NCI-H524 treated with DMSO at 0.1 percent for 48 hours (cell line): ENCODE results near the gene GNA12.

Source experiments
- DNase-seq: peaks from one replicate; lab custom pipeline; 2025; lab: John Stamatoyannopoulos, UW

The GNA12 gene

DNA sequence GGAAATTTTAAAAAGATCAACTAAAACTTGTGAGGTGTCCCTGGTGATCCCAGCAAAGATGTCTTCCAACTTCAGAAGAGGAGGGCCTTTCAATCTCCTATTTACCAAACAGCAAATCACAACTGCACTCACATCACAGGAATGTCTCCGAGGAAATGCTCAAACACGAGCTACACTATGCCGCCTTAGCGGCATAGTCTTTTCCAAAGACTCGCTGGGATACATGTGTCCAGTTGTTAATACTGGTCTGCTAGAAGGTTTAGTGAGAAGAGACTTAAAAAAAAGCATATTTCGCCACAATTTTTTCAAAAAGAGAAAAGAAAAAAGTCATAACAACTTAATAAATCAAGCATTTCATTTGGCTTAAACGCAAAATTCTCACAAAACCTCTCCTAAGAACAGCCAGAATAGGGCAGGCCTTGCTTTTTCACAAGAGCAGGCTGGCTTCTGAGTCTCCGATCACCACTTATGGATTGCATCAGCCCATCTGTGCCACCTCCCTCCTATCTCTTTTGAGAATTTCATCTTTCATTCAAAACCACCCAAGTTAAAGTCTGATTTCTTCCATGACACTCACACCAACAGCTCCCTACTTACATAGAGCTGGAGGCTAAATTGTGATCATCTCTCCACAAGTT lies 66.1 kb downstream of the GNA12 start:
- DNase-seq: no peak

DNA sequence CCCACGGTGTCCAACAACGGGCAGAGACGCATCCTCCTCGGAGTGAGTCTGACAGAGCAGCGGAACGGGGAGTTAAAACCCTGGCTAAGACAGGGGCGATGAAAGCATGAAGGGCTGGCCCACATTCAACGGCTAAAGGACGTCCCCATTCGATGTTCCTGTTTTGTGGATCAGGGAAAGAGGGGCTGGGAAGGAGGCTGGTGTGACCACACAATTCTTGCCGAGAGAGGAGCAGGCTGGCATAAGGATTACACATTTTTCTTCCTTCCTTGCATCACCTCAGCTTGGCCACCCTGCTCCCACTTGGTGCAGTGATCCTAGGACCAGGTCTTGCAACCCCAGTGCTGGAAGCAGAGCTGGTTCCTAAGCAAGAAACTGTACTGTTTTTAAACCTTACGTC lies 67.7 kb downstream of the GNA12 start:
- DNase-seq: no peak

DNA sequence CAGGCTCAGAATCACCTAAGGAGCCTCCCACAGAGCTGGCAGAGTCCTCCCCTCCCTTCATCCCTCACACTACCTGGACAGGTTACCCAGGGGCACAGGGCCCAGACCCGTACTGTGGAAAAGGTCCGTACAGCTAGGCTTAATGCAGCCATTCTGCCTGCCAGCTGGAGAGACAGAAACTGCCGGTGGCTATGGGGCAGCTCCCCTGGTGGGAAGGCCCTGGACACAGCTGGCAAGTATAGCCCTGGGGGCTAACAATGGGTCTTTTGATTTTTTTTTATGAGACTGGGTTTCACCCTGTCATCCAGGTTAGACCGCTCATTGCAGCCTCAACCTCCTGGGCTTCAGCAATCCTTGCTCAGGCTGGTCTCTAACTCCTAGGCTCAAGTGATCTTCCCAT lies 68.3 kb downstream of the GNA12 start:
- no peak for DNase-seq

DNA sequence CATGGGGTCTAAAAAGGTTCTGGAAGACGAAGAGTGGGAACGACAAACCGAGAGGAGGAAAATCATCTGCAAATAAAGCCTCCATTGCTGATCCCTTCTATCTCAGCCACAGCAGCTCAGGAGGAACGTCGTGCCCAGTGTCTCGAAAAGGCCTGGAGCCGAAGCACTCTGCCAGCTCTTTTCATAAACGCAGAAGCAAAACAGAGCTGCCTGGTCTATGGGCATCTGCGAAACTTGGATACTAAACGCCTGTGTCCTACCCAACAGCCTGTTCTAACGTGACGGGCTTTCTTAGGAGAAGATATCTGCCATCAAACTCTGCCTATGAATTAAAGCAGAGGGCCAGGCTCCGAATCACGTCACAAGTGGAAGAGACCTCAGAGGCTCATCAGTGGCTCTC lies 68.7 kb downstream of the GNA12 start:
- no peak for DNase-seq

- no peak for DNase-seq
Measured at GRCh38 chr7:2774935-2775334, 69.2 kb downstream of the GNA12 start.

DNA sequence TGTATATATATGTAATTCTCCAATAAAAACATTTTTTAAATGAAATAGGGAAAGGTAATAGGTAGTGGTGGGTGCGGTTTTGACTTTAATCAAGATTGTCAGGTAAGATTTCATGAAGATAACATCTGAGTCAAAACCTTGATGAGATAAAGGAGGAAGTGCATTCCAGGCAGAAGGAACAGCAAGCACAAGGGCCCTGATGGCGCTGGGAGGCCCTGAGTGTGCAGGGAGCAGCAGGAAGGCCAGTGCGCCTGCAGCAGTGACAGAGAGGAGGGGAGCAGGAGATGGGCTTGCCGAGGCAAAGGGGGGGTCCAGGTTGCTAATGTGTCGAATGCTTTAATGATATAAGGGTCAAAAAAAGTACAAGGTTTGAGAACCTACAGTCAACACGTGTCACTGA lies 69.8 kb downstream of the GNA12 start:
- no peak for DNase-seq

DNA sequence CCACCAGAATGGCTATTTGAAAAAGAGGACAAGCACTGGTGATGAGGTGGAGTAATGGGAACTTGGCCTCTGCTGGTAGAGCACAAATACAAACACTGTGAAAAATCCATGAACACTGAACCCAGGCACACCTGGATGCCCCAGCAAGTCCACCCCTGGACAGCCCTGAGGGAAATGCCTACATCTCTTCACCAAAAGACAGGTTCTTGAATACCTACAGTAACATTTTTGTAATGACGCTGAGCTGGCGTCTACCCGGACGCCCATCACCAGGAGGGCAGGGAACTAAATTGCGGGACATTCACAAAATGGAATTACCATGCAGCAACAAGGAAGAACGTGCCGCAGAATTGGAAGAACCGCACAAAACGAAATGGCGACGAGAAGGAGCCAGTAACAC lies 70.5 kb downstream of the GNA12 start:
- DNase-seq: no peak

GRCh38 chr7:2771274-2771731 lies 72.8 kb downstream of the GNA12 start:
- no peak for DNase-seq

DNA sequence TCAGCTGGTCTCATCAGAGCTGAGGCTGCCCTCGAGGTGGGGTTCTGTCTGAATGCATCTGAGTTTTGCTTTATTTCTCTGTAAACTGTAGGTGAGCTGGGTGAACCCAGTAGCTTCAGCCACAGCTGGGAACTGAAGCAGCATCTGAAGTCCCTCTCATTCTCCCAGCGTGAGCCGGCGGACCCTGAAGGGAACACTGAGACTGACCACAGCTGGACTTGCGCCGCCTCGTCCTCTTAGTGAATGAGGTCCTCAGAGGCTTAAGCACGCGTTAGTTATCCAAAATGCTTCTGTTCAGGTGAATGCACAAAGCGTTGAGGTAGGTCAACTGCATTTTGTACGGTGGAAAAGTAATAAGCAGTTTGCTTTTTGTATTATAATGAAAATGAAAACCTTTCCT lies 79.5 kb downstream of the GNA12 start:
- no peak for DNase-seq

- no peak for DNase-seq
Measured at GRCh38 chr7:2763597-2763996, 80.5 kb downstream of the GNA12 start.

- DNase-seq: no peak
Measured at GRCh38 chr7:2761801-2762497, 82.2 kb downstream of the GNA12 start.

DNA sequence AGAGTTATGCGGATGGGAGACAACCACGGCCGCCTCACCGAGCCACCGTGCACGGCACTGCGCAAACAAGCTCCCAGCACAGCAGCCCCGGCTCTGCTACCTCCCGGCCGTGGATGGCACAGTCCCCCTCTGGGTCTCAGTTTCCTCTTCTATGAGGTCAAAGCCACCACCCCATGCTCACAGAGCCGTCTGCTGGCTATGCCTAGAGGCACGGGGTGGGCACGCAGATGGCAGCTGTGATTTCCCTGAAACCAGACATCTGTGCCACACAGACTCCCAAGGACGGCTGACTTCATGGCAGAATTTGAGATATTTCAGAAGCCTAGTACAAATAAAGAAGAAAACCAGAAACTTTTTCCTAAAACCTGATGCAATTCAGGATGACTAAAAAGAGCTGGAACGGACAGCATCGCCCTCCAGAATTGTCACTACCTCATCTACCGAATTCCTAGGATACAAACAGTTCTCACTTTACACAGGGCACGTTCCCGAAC lies 82.9 kb downstream of the GNA12 start:
- DNase-seq: no peak

DNA sequence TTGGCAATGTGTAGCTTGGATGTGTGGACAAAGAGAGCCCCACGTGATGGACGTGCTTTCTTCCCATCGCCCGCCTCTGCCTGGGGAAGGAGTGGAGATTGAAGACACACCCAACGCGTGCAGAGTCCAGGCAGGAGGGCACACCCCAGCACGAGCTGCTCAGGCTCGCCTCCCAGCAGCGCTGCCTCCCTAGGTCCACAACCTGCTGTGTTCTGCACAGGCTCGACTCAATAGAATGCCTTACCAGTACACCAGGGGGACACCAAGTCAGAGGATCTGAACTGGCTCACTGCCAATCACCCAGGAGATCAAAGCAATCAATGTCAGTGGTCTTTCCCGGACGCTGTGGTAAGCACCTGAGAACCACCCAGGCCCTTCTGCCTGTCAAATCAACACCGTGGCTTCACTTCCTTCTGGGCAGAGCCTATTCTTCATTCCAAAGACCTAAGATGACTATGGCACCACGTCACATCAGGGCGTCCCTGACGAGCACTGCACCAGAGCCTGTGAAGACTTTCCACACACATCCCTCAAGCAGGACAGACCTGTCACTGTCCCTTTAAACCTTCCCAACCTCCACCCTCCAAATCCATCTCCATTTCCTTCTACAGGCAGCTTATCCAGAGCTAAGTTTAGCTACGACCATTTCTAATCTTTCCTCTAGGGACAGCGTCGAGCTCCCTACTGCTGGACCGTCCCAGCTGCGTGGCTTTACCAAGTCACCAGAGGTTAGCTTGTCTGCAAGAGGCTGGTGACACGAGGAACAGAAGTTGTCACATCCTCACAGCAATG lies 83.8 kb downstream of the GNA12 start:
- DNase-seq: no peak

DNA sequence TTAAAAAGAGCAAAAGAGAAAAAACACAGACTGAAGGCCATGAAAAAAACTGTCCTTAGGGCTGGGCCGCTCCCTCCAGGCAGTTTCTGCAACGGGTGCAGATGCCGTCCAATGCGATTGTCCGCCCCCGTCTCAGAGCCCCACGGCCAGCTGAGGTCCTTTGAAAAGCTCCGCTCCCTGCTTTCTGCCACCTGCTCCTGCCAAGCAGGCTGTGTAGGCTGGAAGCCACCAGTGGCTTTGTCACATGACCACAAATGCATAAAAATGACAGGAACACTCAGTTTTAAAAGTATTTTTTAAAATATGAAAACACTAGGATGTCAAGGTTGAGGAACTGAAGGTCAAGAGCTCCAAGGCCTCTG lies 84.4 kb downstream of the GNA12 start:
- no peak for DNase-seq

DNA sequence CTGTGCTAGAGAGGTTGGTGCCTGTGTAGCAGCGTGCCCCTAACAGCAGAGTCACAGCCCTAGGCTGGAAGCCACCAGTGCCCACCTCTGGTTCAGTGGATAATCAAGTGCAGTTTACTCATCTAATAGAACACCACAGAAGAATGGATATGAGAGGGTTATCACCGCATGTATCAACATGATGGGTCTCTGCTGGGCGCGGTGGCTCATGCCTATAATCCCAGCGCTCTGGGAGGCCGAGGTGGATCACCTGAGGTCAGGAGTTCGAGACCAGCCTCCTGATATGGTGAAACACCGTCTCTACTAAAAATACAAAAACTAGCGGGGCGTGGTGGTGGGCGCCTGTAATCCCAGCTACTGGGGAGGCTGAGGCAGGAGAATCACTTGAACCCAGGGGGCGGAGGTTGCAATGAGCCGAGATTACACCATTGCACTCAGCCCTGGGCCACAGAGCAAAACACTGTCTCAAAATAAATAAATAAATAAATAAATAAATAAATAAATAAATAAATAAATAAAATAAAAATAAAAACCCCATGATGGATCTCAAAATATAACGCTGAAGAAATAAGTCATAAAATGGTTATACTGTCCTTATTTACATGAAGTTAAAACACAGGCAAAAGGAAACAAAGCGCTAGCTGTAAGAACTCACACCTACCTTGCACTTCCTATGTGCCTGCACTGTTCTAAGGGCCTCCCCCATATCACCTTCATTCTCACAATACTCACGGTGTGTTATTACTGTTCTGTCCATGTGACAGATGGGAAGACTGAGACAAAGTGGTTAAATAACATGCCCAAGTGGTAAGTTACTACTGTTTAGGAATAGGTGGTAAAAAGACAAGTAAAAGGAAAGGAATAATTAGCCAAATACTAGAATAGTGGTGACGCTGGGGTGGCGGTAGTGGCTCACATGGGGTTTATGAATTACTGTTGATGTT lies 85.2 kb downstream of the GNA12 start:
- DNase-seq: no peak

DNA sequence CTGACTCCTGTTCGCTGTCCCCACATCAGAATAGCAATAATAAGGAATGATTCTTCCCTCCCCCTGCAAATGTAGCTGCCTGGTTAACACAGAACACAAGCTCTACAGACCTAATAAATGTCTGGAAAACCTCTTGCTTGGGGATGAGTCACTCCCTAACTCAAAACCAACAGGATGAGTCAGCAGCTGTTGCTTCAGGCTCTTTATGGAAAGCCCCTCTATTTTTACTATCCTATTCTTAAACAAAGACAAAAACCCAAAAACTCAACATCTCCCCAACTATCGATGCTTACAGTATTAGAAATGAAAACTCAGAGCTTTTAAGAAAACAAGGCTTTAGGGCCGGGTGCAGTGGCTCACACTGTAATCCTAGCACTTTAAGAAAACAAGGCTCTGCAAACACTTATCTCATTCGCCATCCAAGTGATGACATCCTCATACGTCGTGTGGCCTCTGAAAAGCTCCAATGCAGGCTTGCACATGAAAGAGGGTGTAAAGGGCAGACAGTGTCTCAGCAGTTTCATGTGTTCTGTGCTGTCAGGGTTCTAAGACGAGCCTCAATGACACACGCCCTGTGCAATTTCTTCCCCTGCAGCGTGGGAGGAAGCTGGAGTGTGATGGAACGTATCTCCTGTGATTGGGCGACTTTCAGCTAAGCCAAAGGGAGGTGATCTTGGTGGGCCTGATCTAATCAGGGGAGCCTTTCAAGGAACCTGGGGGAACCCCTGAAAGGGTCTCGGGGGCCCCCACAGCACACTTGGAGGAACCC lies 86.0 kb downstream of the GNA12 start:
- DNase-seq: no peak

DNA sequence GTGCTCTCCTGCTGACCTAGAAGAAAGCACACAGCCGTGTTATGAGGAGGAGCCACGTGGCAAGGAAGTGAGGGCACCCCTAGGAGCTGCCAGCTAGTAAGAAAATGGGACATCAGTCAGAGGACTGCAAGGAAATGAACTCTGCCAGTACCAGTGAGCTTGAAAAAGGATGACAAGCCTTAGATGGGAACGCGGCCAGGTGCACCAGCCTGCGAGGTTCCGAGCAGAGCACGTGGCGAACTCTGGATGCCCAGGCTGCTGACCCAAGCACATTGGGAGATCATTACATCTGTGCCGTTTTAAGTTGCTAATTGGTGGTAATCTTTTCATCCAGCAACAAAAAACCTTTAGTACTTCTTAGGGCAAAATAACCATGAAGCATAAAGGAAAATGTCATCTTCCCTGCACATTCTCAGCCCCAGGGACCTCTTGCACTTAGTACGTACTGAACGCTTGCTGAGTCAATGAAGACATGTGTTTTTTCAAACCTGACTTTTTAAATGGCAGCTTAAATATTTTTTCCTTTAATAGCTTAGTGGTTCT lies 86.7 kb downstream of the GNA12 start:
- no peak for DNase-seq

- DNase-seq: no peak
Measured at GRCh38 chr7:2755531-2755930, 88.6 kb downstream of the GNA12 start.

- DNase-seq: no peak
Measured at GRCh38 chr7:2754912-2755311, 89.2 kb downstream of the GNA12 start.

GRCh38 chr7:2754086-2754485 lies 90.0 kb downstream of the GNA12 start:
- no peak for DNase-seq

DNA sequence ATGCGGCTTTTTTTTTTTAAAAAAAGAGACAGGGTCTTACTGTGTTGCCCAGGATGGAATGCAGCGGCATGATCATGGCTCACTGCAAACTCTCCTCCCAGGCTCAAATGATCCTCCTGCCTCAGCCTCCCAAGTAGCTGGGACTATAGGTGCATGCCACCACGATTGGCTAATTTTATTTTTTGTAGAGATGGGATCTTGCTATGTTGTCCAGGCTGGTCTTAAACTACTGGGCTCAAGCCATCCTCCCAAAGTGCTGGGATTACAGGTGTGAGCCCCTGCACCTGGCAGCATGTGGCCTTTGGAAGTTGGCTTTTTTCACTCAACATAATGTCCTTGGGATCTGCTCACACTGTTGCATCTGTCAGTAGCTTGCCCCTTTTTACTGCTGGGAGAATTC lies 91.0 kb downstream of the GNA12 start:
- DNase-seq: no peak
